ENCODE data around the gene TCF7. TPM values are rescaled to one million over a fixed set of nuclear protein-coding genes. Genes with fewer than 3 reads are reported as not detected.

Gene TCF7
- total RNA-seq, 1 donor from 2014 or later, result 3.0 TPM

GRCh38 chr5:134120386-134121138, 6.1 kb downstream of the TCF7 start:
- DNase-seq, result no peak
- Histone ChIP-seq H3K27me3 (ENCODE audit: low read depth) (no peaks in the 10 kb centered on the region), H3K27ac (replicated peaks) (no peak overlapping the region), H3K4me1 (peaks cover 28% of the 10 kb centered on the region), H3K4me3 (no peak overlapping the region), H3K36me3 (no peaks in the 10 kb centered on the region), H3K9me3 (replicated peaks) (no peaks in the 10 kb centered on the region)
- intact Hi-C loops (cut with micrococcal nuclease), result no loop called here
- TF ChIP-seq CTCF (IDR thresholded peaks at IDR 0.05; ENCODE audit: borderline replicate concordance), result no peak

- H3K4me1 ChIP-seq, result peaks cover 35% of the 10 kb centered on the region
- H3K27me3 ChIP-seq (ENCODE audit: low read depth), result no peaks in the 10 kb centered on the region
- no peak for TF ChIP-seq CTCF (IDR thresholded peaks at IDR 0.05; ENCODE audit: borderline replicate concordance)
- no peak for DNase-seq
- no peak overlapping the region for H3K27ac ChIP-seq (replicated peaks)
- H3K4me3 ChIP-seq, result no peak overlapping the region
- no peaks in the 10 kb centered on the region for H3K9me3 ChIP-seq (replicated peaks)
- intact Hi-C loops (cut with micrococcal nuclease), result no loop called here
- no peaks in the 10 kb centered on the region for H3K36me3 ChIP-seq
Observed at GRCh38 chr5:134122530-134122929, 8.0 kb downstream of the TCF7 start.

GRCh38 chr5:134123360-134123759, 8.9 kb downstream of the TCF7 start:
- Histone ChIP-seq H3K4me1 (peaks cover 43% of the 10 kb centered on the region), H3K9me3 (replicated peaks) (no peaks in the 10 kb centered on the region), H3K27ac (replicated peaks) (no peak overlapping the region), H3K27me3 (ENCODE audit: low read depth) (no peaks in the 10 kb centered on the region), H3K36me3 (no peaks in the 10 kb centered on the region), H3K4me3 (no peak overlapping the region)
- no peak for DNase-seq
- intact Hi-C loops (cut with micrococcal nuclease), result no loop called here
- TF ChIP-seq CTCF (IDR thresholded peaks at IDR 0.05; ENCODE audit: borderline replicate concordance), result no peak

- no peaks in the 10 kb centered on the region for H3K9me3 ChIP-seq (replicated peaks)
- no peak overlapping the region for H3K4me3 ChIP-seq
- H3K27me3 ChIP-seq (ENCODE audit: low read depth), result no peaks in the 10 kb centered on the region
- peaks cover 53% of the 10 kb centered on the region for H3K4me1 ChIP-seq
- H3K27ac ChIP-seq (replicated peaks), result peak overlapping the region; percentile 65
- DNase-seq, result no peak
- H3K36me3 ChIP-seq, result no peaks in the 10 kb centered on the region
- intact Hi-C loops (cut with micrococcal nuclease), result no loop called here
- TF ChIP-seq CTCF (IDR thresholded peaks at IDR 0.05; ENCODE audit: borderline replicate concordance), result no peak
Observed at GRCh38 chr5:134124289-134125038, 10.0 kb downstream of the TCF7 start.

GRCh38 chr5:134125039-134126015, 10.8 kb downstream of the TCF7 start:
- peak; percentile 41 for DNase-seq
- no peak overlapping the region for H3K4me3 ChIP-seq
- no peaks in the 10 kb centered on the region for H3K9me3 ChIP-seq (replicated peaks)
- no peak for TF ChIP-seq CTCF (IDR thresholded peaks at IDR 0.05; ENCODE audit: borderline replicate concordance)
- H3K4me1 ChIP-seq, result peaks cover 61% of the 10 kb centered on the region
- H3K27ac ChIP-seq (replicated peaks), result peak overlapping the region; percentile 65
- no peaks in the 10 kb centered on the region for H3K27me3 ChIP-seq (ENCODE audit: low read depth)
- H3K36me3 ChIP-seq, result no peaks in the 10 kb centered on the region
- intact Hi-C loops (cut with micrococcal nuclease), result no loop called here

All from left ventricle myocardium inferior (tissue), 1 donor.